ENCODE results near the gene SLC47A2. TPM values are rescaled to one million over a fixed set of nuclear protein-coding genes. Genes with fewer than 3 reads are reported as not detected.
A peak's percentile ranks its signal among the peaks of the same experiment; 100 is the strongest.

The SLC47A2 gene
- total RNA-seq, 1 donor from 2014 or later: 0.74 TPM

DNA sequence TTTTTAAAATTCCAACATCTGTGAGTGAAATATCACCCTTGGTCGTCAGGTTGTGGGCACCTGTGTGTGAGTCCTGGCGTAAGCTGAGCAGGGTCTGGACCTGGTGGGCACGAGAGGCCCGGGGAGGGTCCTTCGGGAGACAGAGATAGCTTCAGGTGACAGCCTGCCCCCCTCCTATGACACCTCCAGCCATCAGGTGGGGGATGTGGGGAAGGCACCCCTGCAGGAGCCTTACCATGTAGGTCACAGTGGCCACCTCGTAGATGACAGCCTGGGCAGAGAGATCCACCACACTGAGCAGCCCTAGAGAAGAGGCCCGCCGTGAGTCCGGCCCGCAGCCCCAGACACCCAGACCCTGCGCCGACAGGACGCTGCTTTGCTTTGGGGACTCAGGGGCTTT, 11.2 kb downstream of the SLC47A2 start:
- Histone ChIP-seq H3K4me3 (no peak overlapping the region), H3K4me1 (peaks cover 36% of the 10 kb centered on the region), H3K27ac (no peak overlapping the region), H3K36me3 (no peaks in the 10 kb centered on the region), H3K27me3 (no peaks in the 10 kb centered on the region), H3K9me3 (no peaks in the 10 kb centered on the region)
- intact Hi-C loops (cut with DNase I): no loop called here
- DNase-seq (ENCODE audit: extremely low spot score in 2 of 2): no peak
- TF ChIP-seq POLR2AphosphoS5 (IDR thresholded peaks at IDR 0.05; ENCODE audit: insufficient read depth in 1 of 2, low read depth in 1 of 2): no peak
- TF ChIP-seq CTCF (IDR thresholded peaks at IDR 0.05): no peak
- no peak for TF ChIP-seq POLR2A (IDR thresholded peaks at IDR 0.05)

GRCh38 chr17:19703828-19704613, 12.4 kb downstream of the SLC47A2 start:
- intact Hi-C loops (cut with DNase I): no loop called here
- Histone ChIP-seq H3K4me1 (peaks cover 36% of the 10 kb centered on the region), H3K27me3 (no peaks in the 10 kb centered on the region), H3K27ac (peak overlapping the region; percentile 42), H3K36me3 (no peaks in the 10 kb centered on the region), H3K4me3 (no peak overlapping the region), H3K9me3 (no peaks in the 10 kb centered on the region)
- TF ChIP-seq CTCF (IDR thresholded peaks at IDR 0.05) (no peak), POLR2A (IDR thresholded peaks at IDR 0.05) (no peak)
- no peak for DNase-seq (ENCODE audit: extremely low spot score in 2 of 2)

GRCh38 chr17:19703106-19703827, 13.1 kb downstream of the SLC47A2 start:
- H3K27ac ChIP-seq: peak overlapping the region; percentile 42
- no peaks in the 10 kb centered on the region for H3K9me3 ChIP-seq
- H3K36me3 ChIP-seq: no peaks in the 10 kb centered on the region
- H3K4me3 ChIP-seq: no peak overlapping the region
- H3K27me3 ChIP-seq: no peaks in the 10 kb centered on the region
- intact Hi-C loops (cut with DNase I): no loop called here
- TF ChIP-seq CTCF (IDR thresholded peaks at IDR 0.05): no peak
- DNase-seq (ENCODE audit: extremely low spot score in 2 of 2): no peak
- peaks cover 36% of the 10 kb centered on the region for H3K4me1 ChIP-seq

DNA sequence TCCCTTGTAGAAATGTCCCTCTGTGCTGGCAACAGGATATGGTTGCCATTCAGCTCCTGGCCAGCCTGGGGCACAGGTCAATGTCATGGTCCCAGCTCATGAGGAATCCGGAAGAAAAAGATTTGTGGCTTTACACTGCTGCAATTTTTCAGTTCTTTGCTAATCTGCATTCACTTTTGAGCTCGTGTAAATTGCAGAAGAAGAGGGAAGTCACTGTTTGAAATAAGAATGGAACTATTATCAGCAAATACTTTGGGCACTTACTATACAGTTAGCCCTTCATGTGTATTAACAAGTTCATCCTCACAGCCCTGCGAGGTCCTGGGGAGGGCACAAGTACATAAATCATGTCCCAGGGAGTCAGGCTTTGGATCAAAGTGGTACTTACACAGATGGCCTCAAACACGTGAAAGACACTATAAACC, 14.2 kb downstream of the SLC47A2 start:
- H3K4me1 ChIP-seq: peaks cover 31% of the 10 kb centered on the region
- H3K27ac ChIP-seq: no peak overlapping the region
- H3K4me3 ChIP-seq: no peak overlapping the region
- no peaks in the 10 kb centered on the region for H3K27me3 ChIP-seq
- no peak for DNase-seq (ENCODE audit: extremely low spot score in 2 of 2)
- intact Hi-C loops (cut with DNase I): no loop called here
- no peak for TF ChIP-seq POLR2AphosphoS5 (IDR thresholded peaks at IDR 0.05; ENCODE audit: insufficient read depth in 1 of 2, low read depth in 1 of 2)
- no peak for TF ChIP-seq CTCF (IDR thresholded peaks at IDR 0.05)
- TF ChIP-seq POLR2A (IDR thresholded peaks at IDR 0.05): no peak
- no peaks in the 10 kb centered on the region for H3K9me3 ChIP-seq
- H3K36me3 ChIP-seq: no peaks in the 10 kb centered on the region

Measured in vagina (tissue), 2 donors.